GM18867 (cell line): ENCODE results near the gene CXCL1.
"Not testable (repeated sequence)": the region's sequence is repeated elsewhere in the genome, so short reads cannot be mapped to it uniquely, and the experiment has no call there.

Source experiments
- ATAC-seq: cut with Tn5 transposase; IDR thresholded peaks from one replicate; pipeline ENCODE4 v1.9.1; 2021; ENCODE audit warnings: mild to moderate bottlenecking, moderate library complexity; ENCODE audit not compliant: unreplicated experiment

The CXCL1 gene

DNA sequence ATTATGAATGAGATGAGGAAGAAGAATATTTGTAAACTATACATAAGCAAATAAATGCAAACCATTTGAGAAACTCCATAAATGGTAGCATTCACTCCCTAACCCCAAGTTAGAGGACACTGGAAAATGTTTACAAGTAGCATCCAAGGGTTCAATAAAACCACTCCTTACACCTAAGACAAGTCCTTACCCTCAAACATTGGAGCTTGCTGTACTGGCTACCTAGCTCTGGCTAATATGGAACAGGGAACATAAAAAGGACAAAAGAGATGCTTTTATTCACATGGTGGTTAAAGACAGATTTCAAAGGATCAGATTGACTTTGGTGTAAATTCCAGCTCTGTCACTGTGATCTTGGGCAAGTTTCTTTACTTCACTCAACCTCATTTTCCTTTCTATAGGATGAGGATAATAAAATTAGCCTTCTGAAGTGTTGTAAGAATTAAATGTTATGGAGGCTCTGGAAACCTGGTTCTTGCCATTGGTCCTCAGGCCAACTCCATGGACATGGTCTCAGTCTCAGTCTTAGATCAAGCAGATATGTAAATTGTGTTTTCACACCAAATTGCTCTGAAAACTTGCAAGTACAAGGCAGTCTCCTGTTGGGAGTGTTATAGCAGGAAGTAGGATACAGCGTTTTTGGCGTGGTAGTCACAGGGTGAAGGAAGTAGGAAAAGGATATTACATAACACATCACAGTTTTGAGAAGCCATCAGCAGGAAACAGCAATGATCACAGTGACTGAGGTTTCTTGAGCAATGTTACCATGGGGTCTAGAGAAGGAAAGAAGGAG is 3.3 kb downstream of the CXCL1 start:
- ATAC-seq = no peak

DNA sequence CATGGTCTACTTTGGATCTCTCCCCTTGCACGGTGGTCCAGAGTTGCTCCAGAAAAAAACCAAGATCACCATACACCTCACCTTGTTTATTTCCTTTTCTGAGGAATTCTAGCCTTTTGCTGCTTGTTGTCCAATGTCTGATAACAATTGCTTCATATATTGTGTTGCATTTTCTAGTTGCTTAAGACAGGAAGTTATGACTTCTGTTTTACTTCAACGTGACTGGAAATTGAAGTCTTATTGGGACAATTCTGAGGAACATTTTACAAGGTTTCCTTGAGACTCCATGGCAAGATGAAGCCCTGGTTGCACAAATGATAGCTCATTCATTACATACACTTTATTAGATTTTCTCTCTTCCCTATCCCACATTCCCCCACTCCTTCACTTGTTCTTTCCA is 5.2 kb downstream of the CXCL1 start:
- ATAC-seq = no peak

- ATAC-seq = no peak
Measured at GRCh38 chr4:73875401-73875800, 6.2 kb downstream of the CXCL1 start.

DNA sequence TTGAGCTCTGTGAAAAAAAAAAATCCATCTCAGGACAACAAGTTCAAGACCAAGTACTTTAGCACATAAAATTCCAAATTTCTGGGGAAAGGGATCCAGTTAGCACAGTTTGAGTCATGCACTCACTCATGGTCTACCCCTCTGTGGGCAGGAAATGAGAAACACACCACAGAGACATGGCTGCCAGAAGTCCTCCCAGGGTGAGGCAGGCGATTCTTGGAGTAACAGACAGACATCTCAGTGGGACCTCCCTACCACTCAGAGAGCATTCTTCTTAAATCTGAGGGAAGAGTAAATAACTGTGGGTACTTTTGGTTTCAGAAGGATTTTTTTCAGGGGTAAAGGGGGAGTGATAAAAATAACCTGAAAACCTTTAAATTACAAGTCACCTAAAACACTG is 14.1 kb downstream of the CXCL1 start:
- peak; percentile 78 for ATAC-seq

- no peak for ATAC-seq
Measured at GRCh38 chr4:73885574-73886267, 16.5 kb downstream of the CXCL1 start.

DNA sequence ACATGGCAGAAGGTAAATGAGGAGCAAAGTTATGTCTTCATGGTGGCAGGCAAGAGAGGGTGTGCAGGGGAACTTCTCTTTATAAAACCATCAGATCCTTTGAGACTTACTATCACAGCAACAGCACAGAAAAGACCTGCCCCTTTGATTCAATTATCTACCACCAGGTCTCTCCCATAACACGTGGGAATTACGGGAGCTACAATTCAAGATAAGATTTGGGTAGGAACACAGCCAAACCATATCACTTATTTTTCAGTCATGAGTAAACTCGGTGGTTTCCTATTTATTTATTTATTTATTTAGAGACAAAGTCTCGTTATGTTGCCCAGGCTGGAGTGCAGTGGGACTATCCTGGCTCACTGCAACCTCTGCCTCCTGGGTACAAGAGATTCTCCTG is 22.1 kb downstream of the CXCL1 start:
- no peak for ATAC-seq

- no peak for ATAC-seq
Measured at GRCh38 chr4:73891739-73892405, 22.7 kb downstream of the CXCL1 start.

- peak; percentile 67 for ATAC-seq
Measured at GRCh38 chr4:73892966-73893365, 23.8 kb downstream of the CXCL1 start.

GRCh38 chr4:73894001-73894400 is 24.8 kb downstream of the CXCL1 start:
- ATAC-seq = no peak

- ATAC-seq = no peak
Measured at GRCh38 chr4:73895201-73896175, 26.3 kb downstream of the CXCL1 start.

DNA sequence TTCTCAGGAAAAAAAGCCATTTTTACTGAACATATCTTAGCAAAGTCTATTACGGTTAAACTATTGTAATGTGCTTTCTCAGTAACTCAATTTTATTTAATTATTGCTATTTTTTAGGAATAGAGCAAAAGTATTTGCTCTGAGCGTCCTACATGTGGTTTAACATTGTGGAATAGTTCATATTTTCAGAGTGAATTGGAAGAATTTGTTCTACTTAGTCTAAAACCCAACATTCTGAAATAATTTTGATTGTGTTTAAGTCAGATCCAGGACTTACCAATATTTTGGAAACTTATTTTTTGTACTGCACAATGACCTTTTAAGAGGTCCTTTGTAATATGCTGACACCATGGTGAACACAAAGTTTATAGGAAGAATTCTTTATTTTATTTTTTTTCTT is 27.2 kb downstream of the CXCL1 start:
- no peak for ATAC-seq

- no peak for ATAC-seq
Measured at GRCh38 chr4:73897380-73898136, 28.4 kb downstream of the CXCL1 start.

GRCh38 chr4:73899338-73899737 is 30.1 kb downstream of the CXCL1 start:
- not testable (repeated sequence) for ATAC-seq

DNA sequence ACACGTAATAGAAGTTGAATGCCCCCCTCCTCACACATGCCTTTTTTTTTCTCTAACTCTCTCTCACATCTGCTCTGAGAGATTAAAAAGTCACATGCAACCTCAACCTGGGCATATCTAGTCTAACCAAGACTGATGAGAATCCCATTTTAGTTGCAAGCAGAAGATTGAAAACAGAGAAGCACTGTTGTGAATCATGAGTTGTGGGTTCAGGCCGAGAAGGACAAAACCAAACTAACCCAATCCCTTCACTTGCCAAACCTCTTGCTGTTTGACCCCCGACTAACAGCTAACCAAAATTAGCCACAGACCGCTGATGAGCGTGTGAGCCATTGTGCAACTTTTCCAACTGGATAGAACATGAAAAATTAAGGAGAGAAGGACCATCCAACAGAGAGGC is 31.8 kb downstream of the CXCL1 start:
- ATAC-seq = no peak

DNA sequence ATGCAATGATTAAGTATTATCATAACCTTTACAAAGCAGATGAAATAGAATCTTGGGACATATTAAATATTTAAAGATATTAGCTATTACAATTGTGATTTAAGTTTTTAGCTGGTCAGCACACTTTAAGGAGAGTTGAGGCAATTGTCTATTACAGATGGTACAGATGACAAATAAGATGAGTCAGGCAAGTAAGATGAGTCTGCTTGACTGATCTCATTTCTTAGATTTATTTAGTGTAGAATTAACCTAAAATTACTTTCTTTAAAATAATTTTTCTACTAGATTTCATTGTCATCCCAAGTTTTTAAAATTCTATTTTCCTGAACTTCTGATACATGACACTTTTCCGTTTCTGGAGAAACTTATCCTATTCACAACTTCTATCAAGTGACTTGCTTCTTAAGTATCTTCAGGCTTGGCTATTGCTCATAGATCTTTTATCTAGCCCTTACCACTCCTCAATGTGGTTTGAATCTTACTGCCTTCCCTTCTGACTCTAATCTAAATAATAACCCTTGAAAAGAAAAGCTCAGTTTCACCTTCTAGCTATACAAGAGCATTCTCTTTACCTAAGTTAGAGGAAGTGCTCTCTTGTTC is 32.9 kb downstream of the CXCL1 start:
- peak; percentile 40 for ATAC-seq

DNA sequence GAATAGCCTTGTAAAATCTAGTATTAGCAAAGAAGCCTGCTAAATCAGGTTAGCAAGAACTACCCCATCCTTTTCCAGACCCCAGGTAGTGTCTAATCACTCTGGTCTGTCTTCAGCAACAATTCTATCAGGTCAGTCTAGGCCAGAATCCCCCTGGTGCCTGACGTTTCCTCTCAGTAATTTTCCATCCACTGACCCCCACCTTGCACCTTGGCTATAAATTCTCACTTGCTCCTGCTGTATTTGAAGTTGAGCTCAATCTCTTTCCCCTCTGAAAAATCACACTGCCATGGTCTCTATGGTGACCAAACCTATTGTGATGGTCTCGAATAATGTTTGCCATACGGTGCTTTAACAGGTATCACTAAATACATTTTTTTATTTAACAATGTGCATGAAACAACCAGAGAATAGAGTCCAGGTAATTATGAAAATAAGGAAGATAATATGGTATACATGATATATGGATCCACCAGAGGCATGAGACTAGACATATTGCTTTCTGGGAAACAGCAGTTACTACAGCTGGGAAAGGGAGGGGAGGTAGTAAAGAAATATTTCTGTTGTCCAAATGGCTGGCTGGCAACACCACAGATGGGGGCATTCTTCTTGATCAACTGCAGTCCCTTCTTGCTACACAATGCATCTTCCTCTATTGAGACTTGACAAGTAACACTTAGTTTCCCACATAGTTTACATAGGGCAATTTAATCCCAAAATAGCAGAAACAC is 33.8 kb downstream of the CXCL1 start:
- ATAC-seq = peak; percentile 16

- ATAC-seq = no peak
Measured at GRCh38 chr4:73904491-73904890, 35.3 kb downstream of the CXCL1 start.

DNA sequence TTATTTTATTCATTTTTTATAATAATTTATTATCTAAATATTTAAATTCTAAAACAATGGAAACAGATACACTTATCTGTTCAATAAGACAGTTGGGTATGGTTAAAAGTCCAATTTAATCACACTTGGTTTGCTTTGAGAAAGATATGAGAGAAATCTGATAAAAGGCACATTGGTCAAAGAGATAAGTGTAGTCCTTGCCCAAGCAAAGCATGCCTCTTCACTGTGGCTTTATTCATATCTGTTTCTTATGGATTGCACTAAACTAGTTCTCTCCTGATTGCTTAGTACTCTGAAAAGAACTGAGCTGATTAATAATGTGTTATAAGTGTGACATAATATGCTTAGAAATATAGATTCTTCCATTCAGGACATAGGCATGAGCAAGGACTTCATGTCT is 39.8 kb downstream of the CXCL1 start:
- no peak for ATAC-seq

- ATAC-seq = no peak
Measured at GRCh38 chr4:73911746-73912145, 42.6 kb downstream of the CXCL1 start.
